GM23248 (cell line): ENCODE results near the gene HOXB8. TPM values are rescaled to one million over a fixed set of nuclear protein-coding genes. Genes with fewer than 3 reads are reported as not detected.

Experiments
- DNase-seq: peaks from one replicate; pipeline ENCODE4 v3.0.0-alpha.2; 2015
- H2AFZ ChIP-seq: fragments of 200-600 bp; sonication (generic); 2 replicates; pipeline ENCODE4 v1.6.1; 2016; ENCODE audit warnings: antibody characterized with exemption
- H3F3A ChIP-seq: fragments of 200-600 bp; sonication (generic); 2 replicates; pipeline ENCODE4 v1.6.1; 2016; ENCODE audit warnings: mild to moderate bottlenecking, antibody characterized with exemption, mixed run types; ENCODE audit not compliant: insufficient read depth
- H3K27ac ChIP-seq: fragments of 200-600 bp; sonication (generic); 2 replicates; pipeline ENCODE4 v1.5.1; 2016; ENCODE audit warnings: mild to moderate bottlenecking
- H3K27me3 ChIP-seq: fragments of 200-600 bp; sonication (generic); replicated peaks from 2 replicates; pipeline ENCODE4 v1.6.1; 2016; ENCODE audit warnings: mild to moderate bottlenecking; ENCODE audit not compliant: insufficient read depth
- H3K36me3 ChIP-seq: fragments of 200-600 bp; sonication (generic); 2 replicates; pipeline ENCODE4 v1.6.1; 2016; ENCODE audit warnings: low read depth, mild to moderate bottlenecking
- H3K4me1 ChIP-seq: fragments of 200-600 bp; sonication (generic); 2 replicates; pipeline ENCODE4 v1.6.1; 2016; ENCODE audit warnings: mild to moderate bottlenecking; ENCODE audit not compliant: insufficient read depth
- H3K4me2 ChIP-seq: fragments of 200-600 bp; sonication (generic); one replicate; pipeline ENCODE4 v1.6.1; 2016; ENCODE audit warnings: mild to moderate bottlenecking; ENCODE audit not compliant: unreplicated experiment
- H3K4me3 ChIP-seq: fragments of 200-600 bp; sonication (generic); 2 replicates; pipeline ENCODE4 v1.5.1; 2016; ENCODE audit warnings: mild to moderate bottlenecking
- H3K79me2 ChIP-seq: fragments of 200-600 bp; sonication (generic); 2 replicates; pipeline ENCODE4 v1.6.1; 2016; ENCODE audit warnings: mild to moderate bottlenecking; ENCODE audit not compliant: insufficient read depth
- H3K9ac ChIP-seq: fragments of 200-600 bp; sonication (generic); 2 replicates; pipeline ENCODE4 v1.6.1; 2016; ENCODE audit warnings: mild to moderate bottlenecking
- H3K9me2 ChIP-seq: fragments of 200-600 bp; sonication (generic); 2 replicates; pipeline ENCODE4 v1.6.1; 2016; ENCODE audit warnings: mixed run types, mild to moderate bottlenecking, moderate library complexity; ENCODE audit not compliant: insufficient read depth
- H3K9me3 ChIP-seq: fragments of 200-600 bp; sonication (generic); one replicate; pipeline ENCODE4 v1.6.1; 2017; ENCODE audit warnings: low read depth
- H4K20me1 ChIP-seq: fragments of 200-600 bp; sonication (generic); 2 replicates; pipeline ENCODE4 v1.6.0; 2016; ENCODE audit not compliant: insufficient read depth
- EZH2 ChIP-seq: fragments of 200-600 bp; sonication (generic); IDR thresholded peaks from 2 replicates; pipeline ENCODE4 v1.6.1; 2018; ENCODE audit warnings: antibody characterized with exemption, mild to moderate bottlenecking; ENCODE audit not compliant: insufficient read depth, poor library complexity, severe bottlenecking
- EZH2phosphoT487 ChIP-seq: fragments of 200-600 bp; sonication (generic); IDR thresholded peaks from 2 replicates; pipeline ENCODE4 v1.6.1; 2018; ENCODE audit warnings: antibody characterized with exemption, moderate library complexity, mild to moderate bottlenecking, low read depth; ENCODE audit not compliant: insufficient read depth
- WGBS, 2 experiments: methylation state at CpG; one replicate each; pipeline ENCODE4 v1.1.6; 2015 to 2017; ENCODE audit warnings: low lambda C conversion rate in 2 of 2, low coverage in 1 of 2; ENCODE audit errors: missing lambda C conversion rate in 2 of 2; 5-methylcytosine and 5-hydroxymethylcytosine counted together
- in situ Hi-C: fragments of 300-500 bp; cut with MboI; formaldehyde crosslinking; loops from 2 replicates; pipeline ENCODE4 v1.15.0; 2020
- polyA plus RNA-seq: library from polyadenylated mRNA; unstranded; fragments of >200 nt; fragmentation: Nextera tagmentation; extraction: Ambion mirVana; gene quantifications from 2 replicates; pipeline ENCODE4 v1.2.1, GENCODE V29; 2016
- total RNA-seq: library from RNA; depleted of rRNA; stranded (reverse); fragments of >200 nt; shearing (Covaris generic); gene quantifications from 2 replicates; pipeline ENCODE4 v1.2.3, GENCODE V29; 2014

HOXB8 gene
- total and polyA plus RNA-seq, 2 experiments from 2014 or later = not detected

GRCh38 chr17:48642059-48642842 lies 27.2 kb upstream of the HOXB8 start:
- Histone ChIP-seq H3K4me2 (no peak overlapping the region), H3K4me3 (no peak overlapping the region), H3K9me2 (no peaks in the 10 kb centered on the region), H3K79me2 (no peaks in the 10 kb centered on the region), H2AFZ (no peak overlapping the region), H3F3A (peaks cover 5% of the 10 kb centered on the region), H3K27ac (no peak overlapping the region), H3K27me3 (peaks cover 86% of the 10 kb centered on the region), H3K4me1 (0 out of 2 replicates have a peak, but pooled peaks cover 4% of the 10 kb centered on the region), H3K9me3 (no peaks in the 10 kb centered on the region), H3K36me3 (no peaks in the 10 kb centered on the region), H3K9ac (no peak overlapping the region), H4K20me1 (no peaks in the 10 kb centered on the region)
- DNase-seq = no peak
- in situ Hi-C loops = no loop called here
- TF ChIP-seq EZH2phosphoT487 (peak; percentile 66; the same call in 1 of the 2 replicates), EZH2 (no peak)
- 7 to 8% methylated on average over 44 to 58 of the region's 58 CpGs for WGBS, 2 experiments

GRCh38 chr17:48641541-48642058 lies 26.5 kb upstream of the HOXB8 start:
- WGBS, 2 experiments = 8 to 9% methylated on average over 27 of the region's 29 CpGs
- no peaks in the 10 kb centered on the region for H3K79me2 ChIP-seq

GRCh38 chr17:48640858-48641180 lies 25.7 kb upstream of the HOXB8 start:
- 0 out of 2 replicates have a peak, but pooled peaks cover 4% of the 10 kb centered on the region for H3K4me1 ChIP-seq
- peaks cover 12% of the 10 kb centered on the region for H3F3A ChIP-seq
- 18% methylated on average over 1 of the region's 1 CpG for WGBS, 2 experiments
- no peaks in the 10 kb centered on the region for H3K36me3 ChIP-seq
- no peak overlapping the region for H2AFZ ChIP-seq
- in situ Hi-C loops = no loop called here
- H3K27ac ChIP-seq = no peak overlapping the region
- TF ChIP-seq EZH2phosphoT487 = no peak
- no peak for TF ChIP-seq EZH2
- H3K27me3 ChIP-seq = peaks cover 87% of the 10 kb centered on the region
- H3K4me2 ChIP-seq = no peak overlapping the region
- no peaks in the 10 kb centered on the region for H4K20me1 ChIP-seq
- no peak overlapping the region for H3K9ac ChIP-seq
- H3K4me3 ChIP-seq = no peak overlapping the region
- no peaks in the 10 kb centered on the region for H3K9me2 ChIP-seq
- H3K9me3 ChIP-seq = no peaks in the 10 kb centered on the region
- no peak for DNase-seq
- no peaks in the 10 kb centered on the region for H3K79me2 ChIP-seq

More at GRCh38 chr17:48641541-48642058, 26.5 kb upstream of the HOXB8 start:
- Histone ChIP-seq H3K4me2 (no peak overlapping the region), H3K9me2 (no peaks in the 10 kb centered on the region), H3F3A (peaks cover 12% of the 10 kb centered on the region), H3K27ac (no peak overlapping the region), H3K9me3 (no peaks in the 10 kb centered on the region), H3K4me1 (0 out of 2 replicates have a peak, but pooled peaks cover 4% of the 10 kb centered on the region), H3K36me3 (no peaks in the 10 kb centered on the region), H3K27me3 (peaks cover 90% of the 10 kb centered on the region), H2AFZ (no peak overlapping the region), H3K4me3 (no peak overlapping the region), H4K20me1 (no peaks in the 10 kb centered on the region), H3K9ac (no peak overlapping the region)
- no peak for DNase-seq
- TF ChIP-seq EZH2 (no peak), EZH2phosphoT487 (no peak)
- in situ Hi-C loops = no loop called here

GRCh38 chr17:48639982-48640857 lies 25.1 kb upstream of the HOXB8 start:
- Histone ChIP-seq H3F3A (peaks cover 12% of the 10 kb centered on the region), H2AFZ (no peak overlapping the region), H3K9ac (no peak overlapping the region), H3K9me3 (no peaks in the 10 kb centered on the region), H3K4me2 (no peak overlapping the region), H3K9me2 (no peaks in the 10 kb centered on the region), H3K27ac (no peak overlapping the region), H3K36me3 (no peaks in the 10 kb centered on the region), H3K4me1 (0 out of 2 replicates have a peak, but pooled peaks cover 4% of the 10 kb centered on the region), H3K4me3 (no peak overlapping the region), H4K20me1 (no peaks in the 10 kb centered on the region), H3K79me2 (no peaks in the 10 kb centered on the region), H3K27me3 (peaks cover 87% of the 10 kb centered on the region)
- TF ChIP-seq EZH2 = no peak
- TF ChIP-seq EZH2phosphoT487 = no peak
- 33 to 35% methylated on average over 6 of the region's 6 CpGs for WGBS, 2 experiments
- DNase-seq = no peak
- in situ Hi-C loops = no loop called here
